SK-N-SH (cell line): ENCODE results near the gene TMCC2.
"Not testable (repeated sequence)": the region's sequence is repeated elsewhere in the genome, so short reads cannot be mapped to it uniquely, and the experiment has no call there.

Experiments used
- MAX ChIP-seq: IDR thresholded peaks from 2 replicates; pipeline ENCODE4 v1.4.0; 2012; ENCODE audit warnings: low read depth
- USF1 ChIP-seq: IDR thresholded peaks from 2 replicates; pipeline ENCODE4 v1.4.0; 2012; ENCODE audit warnings: low read depth, borderline replicate concordance
- USF2 ChIP-seq: fragments of 150-350 bp; IDR thresholded peaks from 2 replicates; pipeline ENCODE4 v1.6.1; 2017; ENCODE audit warnings: antibody characterized with exemption, low read length, low read depth, borderline replicate concordance

- not testable (repeated sequence) for TF ChIP-seq USF1, USF2, MAX
These were observed 47.4 kb upstream of the TMCC2 start for GRCh38 chr1:205180331-205180730.
